Panc1 (cell line): ENCODE measurements around the gene TGM5. TPM values are rescaled to one million over a fixed set of nuclear protein-coding genes. Genes with fewer than 3 reads are reported as not detected.

Experiments used
- ATAC-seq: fragments of 200-7000 bp; cut with Tn5 transposase; 2 replicates; pipeline ENCODE4 v1.9.1; 2020; ENCODE audit warnings: mild to moderate bottlenecking, moderate library complexity
- BruUV-seq: library from RNA; stranded (reverse); fragments of 400-500 nt; replicated peaks from 2 replicates; lab custom pipeline; 2021; lab: Mats Ljungman, UMichigan
- CTCF ChIA-PET: fragments of 300-600 bp; sonication (Branson Sonifier 250); formaldehyde crosslinking; loops from one replicate; lab custom pipeline; 2022; ENCODE audit warnings: antibody characterized with exemption; lab: Charles Lee
- POLR2A ChIA-PET: fragments of 300-600 bp; sonication (Branson Sonifier 250); formaldehyde crosslinking; loops from one replicate; lab custom pipeline; 2022; ENCODE audit warnings: antibody characterized with exemption; lab: Charles Lee
- DNase-seq: peaks from one replicate; pipeline ENCODE4 v3.0.0-alpha.2; 2010; ENCODE audit warnings: low read depth, low spot score
- H3K27ac ChIP-seq: 2 replicates; pipeline ENCODE4 v1.5.1; 2011; ENCODE audit warnings: mild to moderate bottlenecking, low read length, inconsistent platforms
- H3K27me3 ChIP-seq: fragments of 200-500 bp; sonication (Bioruptor generic); 2 replicates; pipeline ENCODE4 v1.6.0; 2014; ENCODE audit warnings: low read length, inconsistent platforms; ENCODE audit not compliant: control insufficient read depth, insufficient read depth
- H3K36me3 ChIP-seq: fragments of 200-500 bp; sonication (Bioruptor generic); 2 replicates; pipeline ENCODE4 v1.5.1; 2014; ENCODE audit warnings: inconsistent platforms, mild to moderate bottlenecking, low read length, moderate library complexity; ENCODE audit not compliant: control insufficient read depth, insufficient read depth
- H3K4me1 ChIP-seq: 2 replicates; pipeline ENCODE4 v1.5.1; 2011; ENCODE audit warnings: inconsistent platforms, mild to moderate bottlenecking, low read length, moderate library complexity; ENCODE audit not compliant: control insufficient read depth, insufficient read depth
- H3K4me3 ChIP-seq, 2 experiments: 2 replicates each; pipeline ENCODE4 v1.5.1; 2011 to 2012; ENCODE audit warnings: low read depth in 2 of 2, low read length in 2 of 2, mild to moderate bottlenecking in 2 of 2, inconsistent platforms in 1 of 2, moderate library complexity in 1 of 2
- H3K9me3 ChIP-seq: fragments of 200-500 bp; sonication (Bioruptor generic); 2 replicates; pipeline ENCODE4 v1.5.1; 2014; ENCODE audit warnings: low read depth, mild to moderate bottlenecking, inconsistent platforms, low read length, moderate library complexity; ENCODE audit not compliant: control insufficient read depth, insufficient read depth
- CTCF ChIP-seq: fragments of 450-650 bp; IDR thresholded peaks from 2 replicates; pipeline ENCODE4 v1.5.1; 2017; ENCODE audit warnings: mild to moderate bottlenecking
- POLR2AphosphoS5 ChIP-seq: IDR thresholded peaks from 2 replicates; pipeline ENCODE4 v1.6.1; 2012; ENCODE audit warnings: mild to moderate bottlenecking, low read depth, low read length, moderate library complexity
- REST ChIP-seq, 2 experiments: IDR thresholded peaks; 2 replicates each; pipeline ENCODE4 v1.6.1; 2011 to 2012; ENCODE audit warnings: low read depth in 2 of 2, control low read depth in 1 of 2, low read length in 1 of 2, mild to moderate bottlenecking in 1 of 2, moderate library complexity in 1 of 2; ENCODE audit not compliant: insufficient read depth in 1 of 2
- SIN3A ChIP-seq: IDR thresholded peaks from 2 replicates; pipeline ENCODE4 v1.6.1; 2012; ENCODE audit warnings: low read depth, mild to moderate bottlenecking, low read length, moderate library complexity, borderline replicate concordance; ENCODE audit not compliant: insufficient read depth
- TCF7L2 ChIP-seq: IDR thresholded peaks from 2 replicates; pipeline ENCODE4 v1.6.1; 2011; ENCODE audit warnings: mild to moderate bottlenecking, low read depth, low read length, inconsistent platforms
- in situ Hi-C: cut with HindIII; loops from 2 replicates; pipeline ENCODE4 v1.10.0; 2016; ENCODE audit warnings: low sequenced_read_pairs, low pct_unique_long_range_greater_than_20kb
- intact Hi-C: fragments of 100-400 bp; cut with micrococcal nuclease; formaldehyde crosslinking; loops from one replicate; pipeline ENCODE4 v1.10.0; 2022; ENCODE audit not compliant: unreplicated experiment
- total RNA-seq: library from RNA; stranded (reverse); gene quantifications from one replicate; pipeline ENCODE4 v1.2.1, GENCODE V29; 2021; ENCODE audit not compliant: unreplicated experiment

TGM5 gene
- total RNA-seq, 1 experiment from 2014 or later: not detected

GRCh38 chr15:43294091-43294706 is 27.5 kb upstream of the TGM5 start:
- Histone ChIP-seq H3K4me1 (no peaks in the 10 kb centered on the region), H3K9me3 (no peaks in the 10 kb centered on the region), H3K36me3 (no peaks in the 10 kb centered on the region), H3K27ac (no peak overlapping the region), H3K4me3 (no peak overlapping the region), H3K27me3 (peaks cover 10% of the 10 kb centered on the region)
- ChIA-PET CTCF (no interaction called here), POLR2A (no interaction called here)
- TF ChIP-seq TCF7L2 (no peak), REST (IDR thresholded peaks at IDR 0.05; ENCODE audit: insufficient read depth in 1 of 2, low read depth in 2 of 2, low read length in 1 of 2) (no peak), CTCF (no peak), SIN3A (no peak), POLR2AphosphoS5 (no peak)
- in situ Hi-C loops: no loop called here
- no TSS peak for BruUV-seq
- intact Hi-C loops: no loop called here
- no peak for DNase-seq
- ATAC-seq: no peak

- ChIA-PET POLR2A (no interaction called here), CTCF (no interaction called here)
- no TSS peak for BruUV-seq
- no peak overlapping the region for H3K4me3 ChIP-seq
- intact Hi-C loops (no loop called here), in situ Hi-C loops (no loop called here)
- no peaks in the 10 kb centered on the region for H3K36me3 ChIP-seq
- ATAC-seq: peak; percentile 84
- no peak overlapping the region for H3K27ac ChIP-seq
- no peaks in the 10 kb centered on the region for H3K4me1 ChIP-seq
- H3K27me3 ChIP-seq: peaks cover 10% of the 10 kb centered on the region
- DNase-seq: no peak
- TF ChIP-seq POLR2AphosphoS5 (no peak), SIN3A (no peak), CTCF (no peak), TCF7L2 (no peak), REST (IDR thresholded peaks at IDR 0.05; ENCODE audit: insufficient read depth in 1 of 2, low read depth in 2 of 2, low read length in 1 of 2) (no peak)
- no peaks in the 10 kb centered on the region for H3K9me3 ChIP-seq
These were observed 26.7 kb upstream of the TGM5 start for GRCh38 chr15:43293432-43293831.
